Mesodermal cell (in vitro differentiated cells): ENCODE measurements around the gene TCL1A.

Experiments used
- H3K27ac ChIP-seq: 2 replicates; pipeline ENCODE4 v1.7.0; 2013; ENCODE audit warnings: mild to moderate bottlenecking, low read depth, low read length, moderate library complexity; ENCODE audit not compliant: severe bottlenecking
- H3K36me3 ChIP-seq: 2 replicates; pipeline ENCODE4 v1.7.1; 2013; ENCODE audit warnings: mild to moderate bottlenecking, low read length, moderate library complexity; ENCODE audit not compliant: control insufficient read depth, insufficient read depth
- H3K4me1 ChIP-seq: one replicate; pipeline ENCODE4 v1.7.1; 2013; ENCODE audit warnings: mild to moderate bottlenecking, low read length; ENCODE audit not compliant: insufficient read depth, control insufficient read depth, poor library complexity, severe bottlenecking
- H3K4me3 ChIP-seq: 2 replicates; pipeline ENCODE4 v1.7.0; 2013; ENCODE audit warnings: low read length, control low read depth, mild to moderate bottlenecking; ENCODE audit not compliant: insufficient read depth, poor library complexity, severe bottlenecking; ENCODE audit errors: extremely low read depth
- H3K9me3 ChIP-seq: 2 replicates; pipeline ENCODE4 v1.7.1; 2013; ENCODE audit warnings: mild to moderate bottlenecking, low read length, moderate library complexity; ENCODE audit not compliant: control insufficient read depth
- WGBS, 2 experiments: methylation state at CpG; one replicate each; pipeline ENCODE4 v1.1.5; 2013; ENCODE audit warnings: missing lambda C conversion rate in 2 of 2; ENCODE audit not compliant: insufficient coverage in 2 of 2; 5-methylcytosine and 5-hydroxymethylcytosine counted together

TCL1A gene

GRCh38 chr14:95692109-95692508 is 21.8 kb downstream of the TCL1A start:
- H3K4me3 ChIP-seq: no peak overlapping the region
- no peaks in the 10 kb centered on the region for H3K9me3 ChIP-seq
- 92 to 100% methylated on average over 3 to 4 of the region's 4 CpGs for WGBS, 2 experiments
- H3K4me1 ChIP-seq: no peaks in the 10 kb centered on the region
- no peak overlapping the region for H3K27ac ChIP-seq
- H3K36me3 ChIP-seq: no peaks in the 10 kb centered on the region

- no peaks in the 10 kb centered on the region for H3K4me1 ChIP-seq
- no peaks in the 10 kb centered on the region for H3K36me3 ChIP-seq
- no peak overlapping the region for H3K27ac ChIP-seq
- no peak overlapping the region for H3K4me3 ChIP-seq
- WGBS, 2 experiments: 82 to 92% methylated on average over 10 of the region's 10 CpGs
- H3K9me3 ChIP-seq: no peaks in the 10 kb centered on the region
Observed at GRCh38 chr14:95691591-95691990, 22.3 kb downstream of the TCL1A start.

DNA sequence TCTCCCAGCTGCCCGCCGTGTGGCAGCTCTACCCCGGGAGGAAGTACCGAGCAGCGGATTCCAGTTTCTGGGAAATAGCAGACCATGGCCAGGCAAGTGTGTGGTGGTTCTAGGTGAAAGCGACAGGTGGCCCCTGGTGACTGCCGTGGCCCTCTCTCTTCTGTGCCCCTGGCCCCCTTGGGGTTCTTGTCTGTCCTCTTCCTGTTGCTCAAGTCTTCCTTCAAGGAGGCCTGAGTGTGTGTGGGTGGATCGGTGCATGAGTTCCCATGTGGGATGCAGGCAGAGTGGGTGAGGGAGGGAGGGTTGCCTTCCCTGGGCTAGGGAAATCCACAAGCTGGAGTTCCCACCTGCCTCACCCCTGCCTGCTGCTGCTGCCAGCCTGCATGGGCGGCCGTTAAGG is 23.1 kb downstream of the TCL1A start:
- H3K9me3 ChIP-seq: no peaks in the 10 kb centered on the region
- H3K4me1 ChIP-seq: no peaks in the 10 kb centered on the region
- no peak overlapping the region for H3K4me3 ChIP-seq
- no peak overlapping the region for H3K27ac ChIP-seq
- 85 to 87% methylated on average over 7 to 9 of the region's 10 CpGs for WGBS, 2 experiments
- no peaks in the 10 kb centered on the region for H3K36me3 ChIP-seq

GRCh38 chr14:95689441-95689840 is 24.5 kb downstream of the TCL1A start:
- Histone ChIP-seq H3K4me1 (no peaks in the 10 kb centered on the region), H3K4me3 (no peak overlapping the region), H3K27ac (no peak overlapping the region), H3K36me3 (no peaks in the 10 kb centered on the region), H3K9me3 (no peaks in the 10 kb centered on the region)
- WGBS, 2 experiments: 67 to 72% methylated on average over 1 to 2 of the region's 5 CpGs

GRCh38 chr14:95686935-95687334 is 27.0 kb downstream of the TCL1A start:
- Histone ChIP-seq H3K27ac (no peak overlapping the region), H3K9me3 (no peaks in the 10 kb centered on the region), H3K36me3 (no peaks in the 10 kb centered on the region), H3K4me1 (peaks cover under 1% of the 10 kb centered on the region), H3K4me3 (no peak overlapping the region)
- WGBS, 2 experiments: 40% methylated on average over 1 of the region's 2 CpGs; no CpG with 5 or more reads in 1 of the 2 experiments

GRCh38 chr14:95685978-95686922 is 27.7 kb downstream of the TCL1A start, which contains the start of gene TCL1B:
Gene TCL1B, plus strand, starts transcription at chr14:95686426. Its CDS starts 42 bp downstream, at chr14:95686468.
- WGBS, 2 experiments: 82 to 85% methylated on average over 21 to 26 of the region's 38 CpGs
- no peak within 1 kb of the TSS for H3K27ac ChIP-seq
- no peaks in the 10 kb centered on the region for H3K36me3 ChIP-seq
- no peak within 1 kb of the TSS for H3K4me3 ChIP-seq
- no peaks in the 10 kb centered on the region for H3K9me3 ChIP-seq
- H3K4me1 ChIP-seq: peaks cover 3% of the 10 kb centered on the region

GRCh38 chr14:95683793-95684192 is 30.1 kb downstream of the TCL1A start:
- 69 to 73% methylated on average over 4 of the region's 4 CpGs for WGBS, 2 experiments
- Histone ChIP-seq H3K4me3 (no peak overlapping the region), H3K9me3 (no peaks in the 10 kb centered on the region), H3K36me3 (no peaks in the 10 kb centered on the region), H3K27ac (no peak overlapping the region), H3K4me1 (peaks cover 3% of the 10 kb centered on the region)

GRCh38 chr14:95681153-95681552 is 32.8 kb downstream of the TCL1A start:
- Histone ChIP-seq H3K4me3 (no peak overlapping the region), H3K4me1 (peaks cover 3% of the 10 kb centered on the region), H3K27ac (no peak overlapping the region), H3K36me3 (no peaks in the 10 kb centered on the region), H3K9me3 (peaks cover 9% of the 10 kb centered on the region)
- WGBS, 2 experiments: 85 to 88% methylated on average over 2 of the region's 2 CpGs

DNA sequence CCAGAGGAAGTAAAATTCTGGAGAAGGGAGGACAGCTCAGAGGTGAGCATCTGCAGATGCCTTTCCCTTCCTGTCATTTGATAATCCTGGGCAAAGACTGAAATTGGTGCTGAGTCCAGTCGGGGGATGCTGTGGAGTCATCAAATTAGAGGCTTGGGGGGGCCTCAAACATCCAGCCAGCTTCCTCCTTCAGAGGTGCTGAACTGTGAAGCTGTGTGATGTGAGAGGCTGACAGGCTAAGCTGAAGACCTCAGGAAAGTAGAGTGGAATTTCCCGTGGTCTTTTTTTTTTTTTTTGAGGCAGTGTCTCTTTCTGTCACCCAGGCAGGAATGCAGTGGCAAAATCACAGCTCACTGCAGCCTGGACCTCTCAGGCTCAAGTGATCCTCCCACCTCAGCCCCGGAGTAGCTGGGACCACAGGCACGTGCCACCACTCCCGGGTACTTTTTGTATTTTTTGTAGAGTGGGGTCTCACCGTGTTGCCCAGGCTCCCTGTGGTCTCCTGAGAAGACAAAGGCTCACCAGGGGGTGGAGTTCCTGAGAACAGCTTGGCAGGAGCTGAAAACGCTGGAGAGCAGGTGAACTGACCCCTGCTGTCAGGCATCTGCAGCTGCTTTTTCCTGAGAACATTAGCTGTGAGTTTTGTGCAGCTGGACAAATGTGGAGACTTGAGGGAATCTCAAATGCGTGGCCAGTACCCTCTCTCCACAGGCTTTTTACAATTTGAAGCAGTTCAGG is 33.8 kb downstream of the TCL1A start:
- H3K9me3 ChIP-seq: peaks cover 11% of the 10 kb centered on the region

DNA sequence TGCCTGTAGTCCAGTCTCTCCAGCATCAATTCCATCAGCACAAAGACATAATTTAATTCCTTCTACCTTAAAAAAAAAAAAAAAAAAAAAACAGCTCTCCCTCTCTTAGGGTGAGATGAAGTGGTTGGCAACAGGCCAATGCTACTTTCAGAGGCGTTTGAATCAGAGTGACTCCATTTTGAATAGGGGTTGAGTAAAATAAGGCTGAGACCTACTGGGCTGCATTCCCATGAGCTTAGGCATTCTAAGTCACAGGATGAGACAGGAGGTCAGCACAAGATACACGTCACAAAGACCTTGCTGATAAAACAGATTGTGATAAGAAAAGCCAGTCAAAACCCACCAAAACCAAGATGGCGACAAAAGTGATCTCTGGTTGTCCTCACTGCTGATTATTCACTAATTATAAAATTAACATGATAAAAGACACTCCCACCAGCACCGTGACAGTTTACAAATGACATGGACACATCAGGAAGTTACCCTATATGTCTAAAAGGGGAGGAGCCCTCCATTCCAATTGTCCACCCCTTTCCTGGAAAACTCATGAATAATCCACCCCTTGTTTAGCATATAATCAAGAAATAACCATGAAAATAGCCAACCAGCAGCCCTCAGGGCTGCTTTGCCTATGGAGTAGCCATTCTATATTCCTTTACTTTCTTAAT is 34.6 kb downstream of the TCL1A start:
- H3K4me3 ChIP-seq: no peak overlapping the region
- peaks cover 3% of the 10 kb centered on the region for H3K4me1 ChIP-seq
- no peak overlapping the region for H3K27ac ChIP-seq
- 92 to 93% methylated on average over 2 to 3 of the region's 4 CpGs for WGBS, 2 experiments
- H3K36me3 ChIP-seq: no peaks in the 10 kb centered on the region
- peaks cover 11% of the 10 kb centered on the region for H3K9me3 ChIP-seq

More for the DNA sequence above, 33.8 kb downstream of the TCL1A start:
- 31 to 33% methylated on average over 5 of the region's 8 CpGs for WGBS, 2 experiments
- Histone ChIP-seq H3K4me1 (peaks cover 3% of the 10 kb centered on the region), H3K27ac (no peak overlapping the region), H3K36me3 (no peaks in the 10 kb centered on the region), H3K4me3 (no peak overlapping the region)
